Neural progenitor cell (in vitro differentiated cells): Measurements from ENCODE around the gene MYEOV. TPM values are rescaled to one million over a fixed set of nuclear protein-coding genes. Genes with fewer than 3 reads are reported as not detected.
A peak's percentile ranks its signal among the peaks of the same experiment; 100 is the strongest.

Experiments used
- DNase-seq: peaks from one replicate; pipeline ENCODE4 v3.0.0-alpha.2; 2016; ENCODE audit warnings: low spot score
- H2AFZ ChIP-seq: fragments of 200-600 bp; sonication (generic); replicated peaks from 2 replicates; pipeline ENCODE4 v1.6.1; 2016; ENCODE audit warnings: antibody characterized with exemption
- H3F3A ChIP-seq: fragments of 200-600 bp; sonication (generic); 2 replicates; pipeline ENCODE4 v1.6.1; 2016; ENCODE audit warnings: antibody characterized with exemption, low read depth
- H3K27ac ChIP-seq: fragments of 200-600 bp; sonication (generic); 2 replicates; pipeline ENCODE4 v1.5.1; 2016; ENCODE audit warnings: mild to moderate bottlenecking
- H3K27me3 ChIP-seq: fragments of 200-600 bp; sonication (generic); 2 replicates; pipeline ENCODE4 v1.6.1; 2016; ENCODE audit warnings: mild to moderate bottlenecking, moderate library complexity
- H3K36me3 ChIP-seq: fragments of 200-600 bp; sonication (generic); 2 replicates; pipeline ENCODE4 v1.5.1; 2016
- H3K4me1 ChIP-seq: fragments of 200-600 bp; sonication (generic); 2 replicates; pipeline ENCODE4 v1.6.1; 2016; ENCODE audit warnings: mixed run types
- H3K4me2 ChIP-seq: fragments of 200-600 bp; sonication (generic); 2 replicates; pipeline ENCODE4 v1.6.1; 2016
- H3K4me3 ChIP-seq: fragments of 200-600 bp; sonication (generic); 2 replicates; pipeline ENCODE4 v1.5.1; 2016
- H3K79me2 ChIP-seq: fragments of 200-600 bp; sonication (generic); 2 replicates; pipeline ENCODE4 v1.6.1; 2016; ENCODE audit warnings: low read depth
- H3K9ac ChIP-seq: fragments of 200-600 bp; sonication (generic); 2 replicates; pipeline ENCODE4 v1.6.1; 2016
- H3K9me3 ChIP-seq: fragments of 200-600 bp; sonication (generic); 2 replicates; pipeline ENCODE4 v1.5.1; 2016; ENCODE audit warnings: low read depth
- H4K20me1 ChIP-seq: fragments of 200-600 bp; sonication (generic); 2 replicates; pipeline ENCODE4 v1.6.1; 2016; ENCODE audit warnings: low read depth
- H3K27ac Mint-ChIP-seq: 3 replicates; pipeline ENCODE4 v1.8.0; 2021; ENCODE audit warnings: mixed read lengths
- H3K27me3 Mint-ChIP-seq: 2 replicates; pipeline ENCODE4 v1.8.0; 2022; ENCODE audit warnings: low read depth, mild to moderate bottlenecking, inconsistent platforms, moderate library complexity, mixed read lengths; ENCODE audit not compliant: insufficient read depth
- H3K36me3 Mint-ChIP-seq: 3 replicates; pipeline ENCODE4 v1.8.0; 2021; ENCODE audit warnings: mixed read lengths
- H3K4me1 Mint-ChIP-seq: 3 replicates; pipeline ENCODE4 v1.8.0; 2021; ENCODE audit warnings: mixed read lengths
- H3K4me3 Mint-ChIP-seq: 3 replicates; pipeline ENCODE4 v1.8.0; 2021; ENCODE audit warnings: mild to moderate bottlenecking, moderate library complexity, mixed read lengths
- H3K9me3 Mint-ChIP-seq: 3 replicates; pipeline ENCODE4 v1.8.0; 2020; ENCODE audit warnings: mixed read lengths
- CTCF ChIP-seq: fragments of 200-600 bp; sonication (generic); IDR thresholded peaks from 2 replicates; pipeline ENCODE4 v1.5.1; 2017; ENCODE audit warnings: antibody characterized with exemption, mild to moderate bottlenecking
- EZH2 ChIP-seq: fragments of 200-600 bp; sonication (generic); IDR thresholded peaks from 2 replicates; pipeline ENCODE4 v1.6.1; 2017; ENCODE audit warnings: antibody characterized with exemption, mild to moderate bottlenecking, moderate library complexity
- EZH2phosphoT487 ChIP-seq: fragments of 200-600 bp; sonication (generic); IDR thresholded peaks from 2 replicates; pipeline ENCODE4 v1.6.1; 2017; ENCODE audit warnings: antibody characterized with exemption
- total RNA-seq: library from RNA; depleted of rRNA; stranded (reverse); fragments of >200 nt; gene quantifications from 2 replicates; pipeline ENCODE4 v1.2.3, GENCODE V29; 2015; ENCODE audit warnings: low replicate concordance

The MYEOV gene
- total RNA-seq, 1 donor from 2014 or later, result not detected

- Histone ChIP-seq H3K4me1 (peaks cover 3% of the 10 kb centered on the region), H3K79me2 (no peaks in the 10 kb centered on the region), H3K27ac (no peak overlapping the region), H3K36me3 (no peaks in the 10 kb centered on the region), H4K20me1 (no peaks in the 10 kb centered on the region), H3K27me3 (no peaks in the 10 kb centered on the region), H3K4me3 (no peak overlapping the region), H2AFZ (peak overlapping the region; percentile 36), H3K4me2 (no peak overlapping the region), H3K9ac (no peak overlapping the region), H3K9me3 (no peaks in the 10 kb centered on the region), H3F3A (no peaks in the 10 kb centered on the region)
- no peak overlapping the region for H3K4me3 Mint-ChIP-seq
- H3K27ac Mint-ChIP-seq, result no peak overlapping the region
- peaks cover 14% of the 10 kb centered on the region for H3K27me3 Mint-ChIP-seq
- H3K4me1 Mint-ChIP-seq, result peaks cover 6% of the 10 kb centered on the region
- no peak for DNase-seq
- no peak for TF ChIP-seq EZH2phosphoT487
- no peak for TF ChIP-seq EZH2
- no peak for TF ChIP-seq CTCF
- no peaks in the 10 kb centered on the region for H3K9me3 Mint-ChIP-seq
- H3K36me3 Mint-ChIP-seq, result no peaks in the 10 kb centered on the region
Measured at GRCh38 chr11:69309631-69310280, 15.8 kb downstream of the MYEOV start.

GRCh38 chr11:69310351-69310750 lies 16.4 kb downstream of the MYEOV start:
- H3K4me3 Mint-ChIP-seq, result no peak overlapping the region
- Histone ChIP-seq H3K9me3 (no peaks in the 10 kb centered on the region), H3K4me3 (no peak overlapping the region), H3K36me3 (no peaks in the 10 kb centered on the region), H2AFZ (peak overlapping the region; percentile 36), H3K9ac (no peak overlapping the region), H3K4me1 (peaks cover 3% of the 10 kb centered on the region), H3K79me2 (no peaks in the 10 kb centered on the region), H3K27ac (no peak overlapping the region), H3K27me3 (no peaks in the 10 kb centered on the region), H3K4me2 (no peak overlapping the region), H4K20me1 (no peaks in the 10 kb centered on the region), H3F3A (no peaks in the 10 kb centered on the region)
- no peaks in the 10 kb centered on the region for H3K36me3 Mint-ChIP-seq
- H3K27me3 Mint-ChIP-seq, result peaks cover 14% of the 10 kb centered on the region
- TF ChIP-seq EZH2 (no peak), EZH2phosphoT487 (no peak), CTCF (no peak)
- peaks cover 6% of the 10 kb centered on the region for H3K4me1 Mint-ChIP-seq
- no peaks in the 10 kb centered on the region for H3K9me3 Mint-ChIP-seq
- no peak overlapping the region for H3K27ac Mint-ChIP-seq
- no peak for DNase-seq

- H3K27me3 ChIP-seq, result no peaks in the 10 kb centered on the region
- no peaks in the 10 kb centered on the region for H3F3A ChIP-seq
- Mint-ChIP-seq H3K27me3 (peaks cover 14% of the 10 kb centered on the region), H3K4me3 (no peak overlapping the region), H3K9me3 (no peaks in the 10 kb centered on the region), H3K27ac (no peak overlapping the region), H3K4me1 (peaks cover 6% of the 10 kb centered on the region), H3K36me3 (no peaks in the 10 kb centered on the region)
- H4K20me1 ChIP-seq, result no peaks in the 10 kb centered on the region
- H3K79me2 ChIP-seq, result no peaks in the 10 kb centered on the region
- peaks cover 3% of the 10 kb centered on the region for H3K4me1 ChIP-seq
- no peaks in the 10 kb centered on the region for H3K36me3 ChIP-seq
- no peak overlapping the region for H3K9ac ChIP-seq
- H3K27ac ChIP-seq, result no peak overlapping the region
- no peak for DNase-seq
- no peak overlapping the region for H3K4me3 ChIP-seq
- H2AFZ ChIP-seq, result no peak overlapping the region
- no peak overlapping the region for H3K4me2 ChIP-seq
- no peaks in the 10 kb centered on the region for H3K9me3 ChIP-seq
- TF ChIP-seq CTCF, result no peak
- no peak for TF ChIP-seq EZH2
Measured at GRCh38 chr11:69310934-69311766, 17.2 kb downstream of the MYEOV start.
